Tibial artery (tissue), 4 donors: Measurements from ENCODE around the gene BLCAP.

Experiments
- DNase-seq, 2 donors: peaks; one replicate each; pipeline ENCODE4 v3.0.0-alpha.2; 2019
- H3K27ac ChIP-seq, 2 donors: fragments of 200-600 bp; sonication (generic) in 1 of 2; 1 replicate in 1 of 2; 2 replicates in 1 of 2; pipeline ENCODE4 v1.5.1; 2018 to 2019; ENCODE audit warnings: mild to moderate bottlenecking in 1 of 2
- H3K27me3 ChIP-seq, 2 donors: fragments of 200-600 bp; sonication (generic) in 1 of 2; one replicate each; pipeline versions ENCODE4 v1.5.1 to v1.6.0; 2016 to 2019
- H3K36me3 ChIP-seq, 3 donors: fragments of 200-600 bp; sonication (generic) in 2 of 3; one replicate each; pipeline ENCODE4 v1.5.1; 2016 to 2019; ENCODE audit warnings: mild to moderate bottlenecking in 2 of 3
- H3K4me1 ChIP-seq, 4 donors: fragments of 200-600 bp; sonication (generic) in 2 of 4; 1 replicate in 3 of 4; 2 replicates in 1 of 4; pipeline ENCODE4 v1.5.1; 2016 to 2019
- H3K4me3 ChIP-seq, 2 donors: fragments of 200-600 bp; sonication (generic) in 1 of 2; 1 replicate in 1 of 2; 2 replicates in 1 of 2; pipeline ENCODE4 v1.5.1; 2018 to 2019; ENCODE audit warnings: mild to moderate bottlenecking in 2 of 2
- H3K9me3 ChIP-seq, 3 donors: fragments of 200-600 bp; sonication (generic) in 1 of 3; one replicate each; pipeline ENCODE4 v1.5.1; 2016 to 2019
- intact Hi-C: fragments of 100-400 bp; cut with DNase I; formaldehyde crosslinking; loops from one replicate; pipeline ENCODE4 v1.15.0; 2023; ENCODE audit warnings: low total_unique reads
- TF ChIP-seq, protein P1 (sequence below), 2 experiments: fragments of 200-600 bp in 1 of 2; fragments of 450-650 bp in 1 of 2; IDR thresholded peaks; one replicate each; pipeline ENCODE4 v1.5.1; 2017 to 2019; ENCODE audit warnings: antibody characterized with exemption in 2 of 2, mild to moderate bottlenecking in 1 of 2, moderate library complexity in 1 of 2

The BLCAP gene

DNA sequence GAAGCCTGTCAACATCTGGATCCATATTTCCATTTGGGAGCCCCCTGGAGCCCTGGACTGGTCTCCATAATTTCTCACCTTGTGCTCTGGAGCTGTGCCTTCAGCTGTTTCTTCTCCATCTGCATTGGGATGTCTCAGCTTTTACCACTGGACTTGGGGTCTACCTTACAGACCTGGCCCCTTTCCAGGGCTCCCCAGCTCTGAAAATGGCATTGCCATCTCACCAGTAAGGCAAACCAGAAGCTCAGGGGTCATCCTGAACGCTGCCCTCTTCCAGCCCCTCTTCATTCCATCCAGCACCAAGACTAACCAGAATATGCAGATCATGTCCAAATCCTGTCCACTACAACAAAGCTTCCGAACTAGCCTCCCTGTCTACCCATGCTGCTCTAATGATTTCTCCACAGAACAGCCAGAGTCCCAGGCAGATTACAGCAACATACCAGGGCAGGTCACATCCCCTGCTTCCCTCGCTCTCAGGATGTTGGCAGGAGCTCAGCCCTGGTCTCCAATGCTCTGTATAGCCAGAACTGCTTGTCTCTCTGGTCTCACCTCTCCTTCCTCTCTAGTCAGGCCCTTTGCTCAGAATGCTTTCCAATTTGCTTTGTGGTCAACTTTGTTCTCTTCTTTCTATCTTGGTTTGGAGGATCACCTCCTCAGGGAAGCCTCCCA lies 24.3 kb downstream of the BLCAP start:
- TF ChIP-seq, protein P1, sequence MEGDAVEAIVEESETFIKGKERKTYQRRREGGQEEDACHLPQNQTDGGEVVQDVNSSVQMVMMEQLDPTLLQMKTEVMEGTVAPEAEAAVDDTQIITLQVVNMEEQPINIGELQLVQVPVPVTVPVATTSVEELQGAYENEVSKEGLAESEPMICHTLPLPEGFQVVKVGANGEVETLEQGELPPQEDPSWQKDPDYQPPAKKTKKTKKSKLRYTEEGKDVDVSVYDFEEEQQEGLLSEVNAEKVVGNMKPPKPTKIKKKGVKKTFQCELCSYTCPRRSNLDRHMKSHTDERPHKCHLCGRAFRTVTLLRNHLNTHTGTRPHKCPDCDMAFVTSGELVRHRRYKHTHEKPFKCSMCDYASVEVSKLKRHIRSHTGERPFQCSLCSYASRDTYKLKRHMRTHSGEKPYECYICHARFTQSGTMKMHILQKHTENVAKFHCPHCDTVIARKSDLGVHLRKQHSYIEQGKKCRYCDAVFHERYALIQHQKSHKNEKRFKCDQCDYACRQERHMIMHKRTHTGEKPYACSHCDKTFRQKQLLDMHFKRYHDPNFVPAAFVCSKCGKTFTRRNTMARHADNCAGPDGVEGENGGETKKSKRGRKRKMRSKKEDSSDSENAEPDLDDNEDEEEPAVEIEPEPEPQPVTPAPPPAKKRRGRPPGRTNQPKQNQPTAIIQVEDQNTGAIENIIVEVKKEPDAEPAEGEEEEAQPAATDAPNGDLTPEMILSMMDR (IDR thresholded peaks at IDR 0.05) = no peak
- H3K4me1 ChIP-seq = no peaks in the 10 kb centered on the region
- no peaks in the 10 kb centered on the region for H3K9me3 ChIP-seq
- H3K27me3 ChIP-seq = no peaks in the 10 kb centered on the region
- no peak overlapping the region for H3K27ac ChIP-seq
- no peak for DNase-seq
- H3K36me3 ChIP-seq = no peaks in the 10 kb centered on the region
- intact Hi-C loops = no loop called here
- H3K4me3 ChIP-seq = no peak overlapping the region

DNA sequence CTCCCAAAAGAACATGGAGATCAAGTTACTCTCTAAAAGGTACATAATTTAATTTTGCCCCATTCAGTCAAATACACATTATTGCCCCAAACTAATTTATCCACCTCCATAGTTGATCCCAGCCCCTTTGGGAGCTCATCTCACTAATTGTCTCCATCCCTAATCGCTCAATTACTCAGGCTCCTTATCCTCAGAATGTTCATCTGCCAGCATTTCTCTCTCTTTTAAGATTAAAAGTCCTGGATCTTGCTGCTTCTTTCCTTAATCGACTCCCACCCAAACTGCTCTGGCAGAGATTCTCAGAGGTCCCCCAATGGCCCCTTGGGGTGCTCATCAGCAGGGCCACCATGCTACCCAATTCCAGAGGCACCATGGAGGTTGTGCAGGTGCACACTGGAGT lies 25.0 kb downstream of the BLCAP start:
- TF ChIP-seq, protein P1 (IDR thresholded peaks at IDR 0.05) = no peak
- H3K9me3 ChIP-seq = no peaks in the 10 kb centered on the region
- intact Hi-C loops = no loop called here
- H3K27me3 ChIP-seq = no peaks in the 10 kb centered on the region
- no peak overlapping the region for H3K27ac ChIP-seq
- no peaks in the 10 kb centered on the region for H3K36me3 ChIP-seq
- DNase-seq = no peak
- no peaks in the 10 kb centered on the region for H3K4me1 ChIP-seq
- no peak overlapping the region for H3K4me3 ChIP-seq

DNA sequence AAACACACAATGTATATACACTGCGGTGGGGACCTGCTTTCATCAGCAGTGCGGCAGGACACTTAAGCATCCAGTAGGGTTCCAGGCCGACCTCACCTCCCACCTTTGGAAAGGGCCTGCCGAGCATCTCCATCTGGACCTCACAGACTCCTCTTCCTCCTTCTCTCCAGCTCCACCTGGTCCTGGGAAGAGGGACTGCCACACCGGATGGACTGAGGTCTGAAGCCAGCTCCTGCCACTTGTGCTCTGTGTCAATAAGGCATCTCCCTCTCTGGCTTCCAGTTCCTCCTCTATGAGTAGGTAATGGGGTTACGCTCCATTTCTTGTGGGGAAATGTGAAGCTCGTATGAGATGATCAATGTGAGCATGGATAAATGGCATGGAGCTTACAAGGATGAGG lies 25.7 kb downstream of the BLCAP start:
- H3K36me3 ChIP-seq = no peaks in the 10 kb centered on the region
- no peaks in the 10 kb centered on the region for H3K9me3 ChIP-seq
- no peaks in the 10 kb centered on the region for H3K4me1 ChIP-seq
- intact Hi-C loops = no loop called here
- TF ChIP-seq, protein P1 (IDR thresholded peaks at IDR 0.05) = no peak
- no peaks in the 10 kb centered on the region for H3K27me3 ChIP-seq
- no peak for DNase-seq
- H3K4me3 ChIP-seq = no peak overlapping the region
- no peak overlapping the region for H3K27ac ChIP-seq

DNA sequence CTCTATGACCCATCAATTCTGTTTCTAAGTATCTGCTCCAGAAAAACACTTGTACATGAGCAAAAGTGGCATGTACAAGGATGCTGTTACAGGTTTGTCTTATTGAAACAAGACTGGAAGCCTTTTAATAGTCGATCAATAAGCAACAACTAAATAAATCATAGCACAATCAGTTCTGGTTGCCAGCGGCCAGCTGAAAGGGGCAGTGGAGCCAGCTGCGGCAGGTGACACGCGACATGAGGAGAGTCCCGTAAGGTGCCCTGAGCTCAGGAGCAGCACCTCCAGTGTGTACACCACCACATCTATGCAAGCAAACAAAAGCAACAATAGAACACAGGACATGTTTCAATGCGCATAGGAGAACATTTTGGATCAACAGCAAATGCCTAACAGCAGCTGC lies 27.4 kb downstream of the BLCAP start:
- Histone ChIP-seq H3K27me3 (no peaks in the 10 kb centered on the region), H3K36me3 (peaks cover 0 to 1% (median 0%) of the 10 kb centered on the region in 3 donors), H3K27ac (no peak overlapping the region), H3K4me1 (no peaks in the 10 kb centered on the region), H3K9me3 (no peaks in the 10 kb centered on the region), H3K4me3 (no peak overlapping the region)
- TF ChIP-seq, protein P1 (IDR thresholded peaks at IDR 0.05) = no peak
- intact Hi-C loops = no loop called here
- DNase-seq = no peak

DNA sequence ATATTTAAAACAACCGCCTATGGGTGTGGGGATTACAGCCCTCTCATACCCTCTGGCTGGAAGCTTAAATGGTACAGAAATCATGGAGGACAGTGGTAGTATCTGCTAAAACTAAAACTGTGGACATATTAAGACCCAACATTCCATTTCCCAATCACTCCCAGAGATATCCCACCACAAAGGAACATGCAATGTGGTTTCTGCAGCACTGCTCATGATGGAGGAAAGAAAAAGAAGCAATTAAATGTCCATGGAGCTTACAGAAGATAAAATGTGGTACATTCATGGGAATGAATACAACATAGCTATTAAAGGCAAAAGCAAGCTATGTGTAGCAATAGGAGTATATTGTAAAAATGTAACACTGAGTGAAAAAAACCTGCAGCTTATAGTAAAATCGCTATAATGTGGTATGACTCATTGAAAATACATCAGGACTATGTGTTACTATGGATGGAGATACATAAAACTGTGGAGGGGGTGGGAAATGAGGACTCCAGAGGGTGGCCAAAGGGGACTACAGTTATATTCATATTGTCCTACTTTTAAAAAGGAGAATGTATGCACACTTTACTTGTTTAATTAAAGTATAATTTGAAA lies 29.5 kb downstream of the BLCAP start:
- no peaks in the 10 kb centered on the region for H3K9me3 ChIP-seq
- DNase-seq = no peak

More for the DNA sequence above, 29.5 kb downstream of the BLCAP start:
- Histone ChIP-seq H3K27me3 (no peaks in the 10 kb centered on the region), H3K27ac (no peak overlapping the region), H3K4me1 (no peaks in the 10 kb centered on the region), H3K36me3 (peaks cover 0 to 5% (median 3%) of the 10 kb centered on the region in 3 donors), H3K4me3 (no peak overlapping the region)
- TF ChIP-seq, protein P1 (IDR thresholded peaks at IDR 0.05) = no peak
- intact Hi-C loops = no loop called here
